Measurements from ENCODE around the gene ESR2. TPM values are rescaled to one million over a fixed set of nuclear protein-coding genes. Genes with fewer than 3 reads are reported as not detected.

Gene ESR2
- polyA plus RNA-seq, 3 donors, result 0.04 TPM; not detected in 2

GRCh38 chr14:64215978-64216377 is 78.2 kb downstream of the ESR2 start:
- H3K27me3 Mint-ChIP-seq (ENCODE audit: low read depth in 3 of 3), result peaks cover 5 to 6% (median 5%) of the 10 kb centered on the region in 3 donors
- DNase-seq, result no peak
- peaks cover 0 to 6% of the 10 kb centered on the region in 2 donors for H3K4me1 ChIP-seq (ENCODE audit: control insufficient read depth in 1 of 2, insufficient read depth in 2 of 2, low read length in 2 of 2)
- H4K20me1 ChIP-seq (ENCODE audit: insufficient read depth, low read length), result no peaks in the 10 kb centered on the region
- intact Hi-C loops (cut with micrococcal nuclease), result no loop called here
- no peak overlapping the region for H3K4me3 Mint-ChIP-seq
- no peak overlapping the region for H3K9ac ChIP-seq (ENCODE audit: insufficient read depth, low read length, poor library complexity, severe bottlenecking)
- no peaks in the 10 kb centered on the region for H3K36me3 Mint-ChIP-seq
- no peak overlapping the region for H3K4me3 ChIP-seq (replicated peaks in 1 of 3; ENCODE audit: low read depth in 2 of 3, low read length in 3 of 3)
- peaks cover 6% of the 10 kb centered on the region for H3K4me1 Mint-ChIP-seq
- no peaks in the 10 kb centered on the region for H3K9me3 ChIP-seq (replicated peaks in 1 of 2; ENCODE audit: control insufficient read depth in 1 of 2, insufficient read depth in 1 of 2, low read length in 2 of 2)
- H3K36me3 ChIP-seq (replicated peaks in 1 of 2; ENCODE audit: control insufficient read depth in 1 of 2, insufficient read depth in 2 of 2, low read length in 2 of 2), result no peaks in the 10 kb centered on the region
- 96% methylated on average over 9 of the region's 13 CpGs for WGBS (ENCODE audit: insufficient coverage)
- H3K4me2 ChIP-seq (replicated peaks; ENCODE audit: extremely low read depth, low read length, poor library complexity, severe bottlenecking), result no peak overlapping the region
- no peaks in the 10 kb centered on the region for H3K9me3 Mint-ChIP-seq
- no peak for TF ChIP-seq CTCF (IDR thresholded peaks at IDR 0.05)
- no peak overlapping the region for H3K27ac Mint-ChIP-seq
- no peak overlapping the region for H2AFZ ChIP-seq (ENCODE audit: insufficient read depth, low read depth, low read length, poor library complexity, severe bottlenecking)
- H3K27me3 ChIP-seq (ENCODE audit: control insufficient read depth in 2 of 2, insufficient read depth in 2 of 2, low read length in 2 of 2), result no peaks in the 10 kb centered on the region
- no peak overlapping the region for H3K27ac ChIP-seq (ENCODE audit: low read depth in 1 of 2, low read length in 2 of 2)
- H3K79me2 ChIP-seq (ENCODE audit: insufficient read depth, low read length), result no peaks in the 10 kb centered on the region

GRCh38 chr14:64215274-64215673 is 78.9 kb downstream of the ESR2 start:
- H3K9me3 ChIP-seq (replicated peaks in 1 of 2; ENCODE audit: control insufficient read depth in 1 of 2, insufficient read depth in 1 of 2, low read length in 2 of 2), result no peaks in the 10 kb centered on the region
- Mint-ChIP-seq H3K4me3 (no peak overlapping the region), H3K27ac (no peak overlapping the region), H3K9me3 (no peaks in the 10 kb centered on the region), H3K36me3 (no peaks in the 10 kb centered on the region), H3K4me1 (peaks cover under 1% of the 10 kb centered on the region), H3K27me3 (ENCODE audit: low read depth in 3 of 3) (peaks cover under 1 to 5% (median 1%) of the 10 kb centered on the region in 3 donors)
- no peak overlapping the region for H3K4me2 ChIP-seq (replicated peaks; ENCODE audit: extremely low read depth, low read length, poor library complexity, severe bottlenecking)
- DNase-seq, result no peak
- WGBS (ENCODE audit: insufficient coverage), result 98% methylated on average over 7 of the region's 10 CpGs
- H3K79me2 ChIP-seq (ENCODE audit: insufficient read depth, low read length), result no peaks in the 10 kb centered on the region
- TF ChIP-seq CTCF (IDR thresholded peaks at IDR 0.05), result no peak
- no peaks in the 10 kb centered on the region for H4K20me1 ChIP-seq (ENCODE audit: insufficient read depth, low read length)
- no peak overlapping the region for H2AFZ ChIP-seq (ENCODE audit: insufficient read depth, low read depth, low read length, poor library complexity, severe bottlenecking)
- H3K4me1 ChIP-seq (ENCODE audit: control insufficient read depth in 1 of 2, insufficient read depth in 2 of 2, low read length in 2 of 2), result peaks cover 0 to under 1% of the 10 kb centered on the region in 2 donors
- intact Hi-C loops (cut with micrococcal nuclease), result no loop called here
- no peaks in the 10 kb centered on the region for H3K36me3 ChIP-seq (replicated peaks in 1 of 2; ENCODE audit: control insufficient read depth in 1 of 2, insufficient read depth in 2 of 2, low read length in 2 of 2)
- H3K27ac ChIP-seq (ENCODE audit: low read depth in 1 of 2, low read length in 2 of 2), result no peak overlapping the region
- H3K9ac ChIP-seq (ENCODE audit: insufficient read depth, low read length, poor library complexity, severe bottlenecking), result no peak overlapping the region
- no peak overlapping the region for H3K4me3 ChIP-seq (replicated peaks in 1 of 3; ENCODE audit: low read depth in 2 of 3, low read length in 3 of 3)
- no peaks in the 10 kb centered on the region for H3K27me3 ChIP-seq (ENCODE audit: control insufficient read depth in 2 of 2, insufficient read depth in 2 of 2, low read length in 2 of 2)

All from CD14-positive monocyte (primary cell).